GM23338 (cell line): ENCODE results near the gene CAPN1. TPM values are rescaled to one million over a fixed set of nuclear protein-coding genes. Genes with fewer than 3 reads are reported as not detected.

Experiments
- ATAC-seq: fragments of 200-7000 bp; cut with Tn5 transposase; 3 replicates; pipeline ENCODE4 v1.9.1; 2020
- DNase-seq: peaks from one replicate; pipeline ENCODE4 v3.0.0-alpha.2; 2015; ENCODE audit warnings: low spot score
- H2AFZ ChIP-seq: fragments of 200-600 bp; sonication (generic); 2 replicates; pipeline ENCODE4 v1.8.0; 2016; ENCODE audit warnings: antibody characterized with exemption, mild to moderate bottlenecking, moderate library complexity
- H3F3A ChIP-seq: fragments of 200-600 bp; sonication (generic); replicated peaks from 2 replicates; pipeline ENCODE4 v1.8.0; 2017; ENCODE audit warnings: antibody characterized with exemption, mixed run types, low read depth
- H3K27ac ChIP-seq: fragments of 200-600 bp; sonication (generic); 2 replicates; pipeline ENCODE4 v1.6.1; 2016; ENCODE audit warnings: low read depth
- H3K27me3 ChIP-seq: fragments of 200-600 bp; sonication (generic); 2 replicates; pipeline ENCODE4 v1.8.0; 2016; ENCODE audit warnings: mild to moderate bottlenecking, mixed run types, moderate library complexity; ENCODE audit not compliant: insufficient read depth
- H3K36me3 ChIP-seq: fragments of 200-600 bp; sonication (generic); 2 replicates; pipeline ENCODE4 v1.8.0; 2016; ENCODE audit warnings: mild to moderate bottlenecking; ENCODE audit not compliant: insufficient read depth
- H3K4me1 ChIP-seq: fragments of 200-600 bp; sonication (generic); 2 replicates; pipeline ENCODE4 v1.8.0; 2016; ENCODE audit warnings: mild to moderate bottlenecking, moderate library complexity; ENCODE audit not compliant: insufficient read depth
- H3K4me2 ChIP-seq: fragments of 200-600 bp; sonication (generic); 2 replicates; pipeline ENCODE4 v1.7.1; 2017; ENCODE audit warnings: mixed run types
- H3K4me3 ChIP-seq: fragments of 200-600 bp; sonication (generic); 2 replicates; pipeline ENCODE4 v1.6.1; 2016; ENCODE audit warnings: mixed run types
- H3K79me2 ChIP-seq: fragments of 200-600 bp; sonication (generic); replicated peaks from 2 replicates; pipeline ENCODE4 v1.8.0; 2017; ENCODE audit warnings: mild to moderate bottlenecking; ENCODE audit not compliant: insufficient read depth
- H3K9me2 ChIP-seq: fragments of 200-600 bp; sonication (generic); 2 replicates; pipeline ENCODE4 v1.8.0; 2017; ENCODE audit not compliant: insufficient read depth
- H4K20me1 ChIP-seq: fragments of 200-600 bp; sonication (generic); replicated peaks from 2 replicates; pipeline ENCODE4 v1.8.0; 2017; ENCODE audit warnings: mild to moderate bottlenecking; ENCODE audit not compliant: insufficient read depth
- H3K27ac Mint-ChIP-seq: 2 replicates; pipeline ENCODE4 v1.8.0; 2020; ENCODE audit warnings: inconsistent platforms, mild to moderate bottlenecking, moderate library complexity, mixed read lengths
- H3K27me3 Mint-ChIP-seq: 3 replicates; pipeline ENCODE4 v1.8.0; 2022; ENCODE audit warnings: low read depth, mild to moderate bottlenecking, moderate library complexity, mixed read lengths, inconsistent platforms; ENCODE audit not compliant: insufficient read depth, poor library complexity
- H3K36me3 Mint-ChIP-seq: 3 replicates; pipeline ENCODE4 v1.8.0; 2021; ENCODE audit warnings: low read depth, mild to moderate bottlenecking, inconsistent platforms, moderate library complexity, mixed read lengths
- H3K4me1 Mint-ChIP-seq: 3 replicates; pipeline ENCODE4 v1.8.0; 2020; ENCODE audit warnings: mild to moderate bottlenecking, inconsistent platforms, mixed read lengths
- H3K4me3 Mint-ChIP-seq: 3 replicates; pipeline ENCODE4 v1.8.0; 2021; ENCODE audit warnings: moderate library complexity, mild to moderate bottlenecking, inconsistent platforms, mixed read lengths
- H3K9me3 Mint-ChIP-seq: 3 replicates; pipeline ENCODE4 v1.8.0; 2020; ENCODE audit warnings: moderate library complexity, mild to moderate bottlenecking, inconsistent platforms, mixed read lengths
- CREB1 ChIP-seq: fragments of 250-450 bp; sonication (Bioruptor Pico); IDR thresholded peaks from 2 replicates; pipeline ENCODE4 v1.5.0; 2020; ENCODE audit warnings: low read depth, mild to moderate bottlenecking, moderate library complexity
- CTCF ChIP-seq, 2 experiments: fragments of 200-600 bp in 1 of 2; sonication (generic) in 1 of 2; conservative IDR thresholded peaks; 2 replicates each; pipeline versions ENCODE4 v1.5.1 to v1.6.1; 2016 to 2017; ENCODE audit warnings: antibody characterized with exemption in 2 of 2, low read depth in 2 of 2, mild to moderate bottlenecking in 2 of 2, moderate library complexity in 1 of 2
- ETS1 ChIP-seq: IDR thresholded peaks from 2 replicates; pipeline ENCODE4 v1.6.1; 2016; ENCODE audit warnings: antibody characterized with exemption
- EZH2 ChIP-seq: fragments of 200-600 bp; sonication (generic); IDR thresholded peaks from one replicate; pipeline ENCODE4 v1.8.0; 2017; ENCODE audit warnings: antibody characterized with exemption, mild to moderate bottlenecking, low read depth; ENCODE audit not compliant: unreplicated experiment
- EZH2phosphoT487 ChIP-seq: fragments of 200-600 bp; sonication (generic); IDR thresholded peaks from one replicate; pipeline ENCODE4 v1.8.1; 2018; ENCODE audit warnings: antibody characterized with exemption; ENCODE audit not compliant: unreplicated experiment
- JUNB ChIP-seq: IDR thresholded peaks from one replicate; pipeline ENCODE4 v1.6.1; 2016; ENCODE audit warnings: antibody characterized with exemption; ENCODE audit not compliant: unreplicated experiment
- NANOG ChIP-seq: IDR thresholded peaks from 2 replicates; pipeline ENCODE4 v1.6.1; 2016; ENCODE audit warnings: antibody characterized with exemption, borderline replicate concordance
- POLR2AphosphoS5 ChIP-seq: IDR thresholded peaks from 2 replicates; pipeline ENCODE4 v1.6.1; 2016; ENCODE audit warnings: antibody characterized with exemption, low read depth
- REST ChIP-seq: IDR thresholded peaks from one replicate; pipeline ENCODE4 v1.6.1; 2018; ENCODE audit warnings: antibody characterized with exemption; ENCODE audit not compliant: unreplicated experiment
- STAT1 ChIP-seq: IDR thresholded peaks from one replicate; pipeline ENCODE4 v1.6.1; 2016; ENCODE audit warnings: antibody characterized with exemption; ENCODE audit not compliant: unreplicated experiment
- ZNF114 ChIP-seq: fragments of 250-450 bp; sonication (Bioruptor Pico); IDR thresholded peaks from 2 replicates; pipeline ENCODE4 v1.5.0; 2020; ENCODE audit warnings: mild to moderate bottlenecking, moderate library complexity
- ZNF331 ChIP-seq: fragments of 250-450 bp; sonication (Bioruptor Pico); IDR thresholded peaks from 2 replicates; pipeline ENCODE4 v1.5.0; 2020; ENCODE audit warnings: low read depth, mild to moderate bottlenecking, moderate library complexity
- ZNF462 ChIP-seq: fragments of 250-450 bp; sonication (Bioruptor Pico); IDR thresholded peaks from 2 replicates; pipeline ENCODE4 v1.5.0; 2020; ENCODE audit warnings: mild to moderate bottlenecking, moderate library complexity
- polyA plus RNA-seq: library from polyadenylated mRNA; unstranded; fragments of >200 nt; fragmentation: Nextera tagmentation; extraction: Ambion mirVana; gene quantifications from 2 replicates; pipeline ENCODE4 v1.2.1, GENCODE V29; 2016
- total RNA-seq: library from RNA; depleted of rRNA; stranded (reverse); fragments of >200 nt; shearing (Covaris generic); gene quantifications from 2 replicates; pipeline ENCODE4 v1.2.3, GENCODE V29; 2014

CAPN1 gene
- total and polyA plus RNA-seq, 2 experiments from 2014 or later, result 67.3 to 277 TPM

GRCh38 chr11:65156926-65157325 is 24.8 kb upstream of the CAPN1 start:
- Histone ChIP-seq H3K9me2 (no peaks in the 10 kb centered on the region), H3K27ac (no peak overlapping the region), H2AFZ (no peak overlapping the region), H3K36me3 (no peaks in the 10 kb centered on the region), H3K4me2 (no peak overlapping the region), H3K4me3 (no peak overlapping the region), H3F3A (no peaks in the 10 kb centered on the region), H4K20me1 (no peaks in the 10 kb centered on the region), H3K79me2 (no peaks in the 10 kb centered on the region), H3K27me3 (no peaks in the 10 kb centered on the region), H3K4me1 (no peaks in the 10 kb centered on the region)
- Mint-ChIP-seq H3K27ac (no peak overlapping the region), H3K27me3 (peaks cover 1% of the 10 kb centered on the region), H3K36me3 (no peaks in the 10 kb centered on the region), H3K4me3 (no peak overlapping the region), H3K4me1 (no peaks in the 10 kb centered on the region), H3K9me3 (no peaks in the 10 kb centered on the region)
- no peak for ATAC-seq
- no peak for DNase-seq
- TF ChIP-seq NANOG, result no peak
- no peak for TF ChIP-seq ETS1
- TF ChIP-seq EZH2phosphoT487, result no peak
- no peak for TF ChIP-seq ZNF114 (CRISPR knock-in tag)
- no peak for TF ChIP-seq REST
- TF ChIP-seq ZNF462, result no peak
- TF ChIP-seq JUNB, result no peak
- no peak for TF ChIP-seq STAT1
- no peak for TF ChIP-seq EZH2
- no peak for TF ChIP-seq CREB1 (CRISPR knock-in tag)
- TF ChIP-seq POLR2AphosphoS5, result no peak
- no peak for TF ChIP-seq ZNF331 (CRISPR knock-in tag)
- TF ChIP-seq CTCF (conservative IDR thresholded peaks at IDR 0.05; ENCODE audit: low read depth in 2 of 2), result no peak
